ENCODE results near the gene NDUFS3. TPM values are rescaled to one million over a fixed set of nuclear protein-coding genes. Genes with fewer than 3 reads are reported as not detected.
A peak's percentile ranks its signal among the peaks of the same experiment; 100 is the strongest.
"Not testable (repeated sequence)": the region's sequence is repeated elsewhere in the genome, so short reads cannot be mapped to it uniquely, and the experiment has no call there.

The NDUFS3 gene
- total RNA-seq (2022) (104 and 107 TPM in 2 replicates), Bru-seq, nascent RNA (percentile 76 among the genes with signal in this experiment), BruChase-seq, experiment 1, labeled RNA remaining after a 6-hour chase (percentile 83 among the genes with signal in this experiment), BruChase-seq, experiment 2, labeled RNA remaining after a 2-hour chase (percentile 77 among the genes with signal in this experiment)
- long read RNA-seq, transcript NDUFS3-201 (7 exons, 958 nt): major isoform, 135 of 154 reads
- long read RNA-seq, partial matches to known transcripts: 2 of 154 reads
- long read RNA-seq, other reads (novel, unspliced or antisense): 16 of 154 reads

- peaks cover 10% of the 10 kb centered on the region for H3K4me1 Mint-ChIP-seq (ENCODE audit: low read depth, unreplicated experiment)
- H3K36me3 Mint-ChIP-seq (ENCODE audit: insufficient read depth, unreplicated experiment): peaks cover 57% of the 10 kb centered on the region
- H3K27me3 Mint-ChIP-seq (ENCODE audit: unreplicated experiment): no peaks in the 10 kb centered on the region
- CTCF ChIA-PET: no interaction called here
- peak; percentile 88 for DNase-seq
- BruUV-seq (replicated peaks): TSS peak; percentile 60
- no peak for TF ChIP-seq CTCF (IDR thresholded peaks at IDR 0.05; ENCODE audit: unreplicated experiment)
- intact Hi-C loops (cut with micrococcal nuclease; ENCODE audit: unreplicated experiment): no loop called here
- no peaks in the 10 kb centered on the region for H3K9me3 Mint-ChIP-seq (ENCODE audit: low read depth, unreplicated experiment)
- peak within 1 kb of the TSS; percentile 98 for H3K27ac Mint-ChIP-seq (ENCODE audit: unreplicated experiment)
- peak within 1 kb of the TSS; percentile 95 for H3K4me3 Mint-ChIP-seq (ENCODE audit: low read depth, unreplicated experiment)
Observed at GRCh38 chr11:47578524-47579494, at the start of gene NDUFS3, which contains the start of gene KBTBD4. NDUFS3 (plus strand) TSS chr11:47579074; CDS start chr11:47579092, 18 bp downstream. KBTBD4 (minus strand) TSS chr11:47578970; CDS start chr11:47578951, 19 bp downstream.

- Mint-ChIP-seq H3K27ac (ENCODE audit: unreplicated experiment) (no peak overlapping the region), H3K27me3 (ENCODE audit: unreplicated experiment) (no peaks in the 10 kb centered on the region), H3K9me3 (ENCODE audit: low read depth, unreplicated experiment) (no peaks in the 10 kb centered on the region), H3K4me3 (ENCODE audit: low read depth, unreplicated experiment) (no peak overlapping the region), H3K36me3 (ENCODE audit: insufficient read depth, unreplicated experiment) (peaks cover 6% of the 10 kb centered on the region), H3K4me1 (ENCODE audit: low read depth, unreplicated experiment) (peaks cover 21% of the 10 kb centered on the region)
- CTCF ChIA-PET: no interaction called here
- TF ChIP-seq CTCF (IDR thresholded peaks at IDR 0.05; ENCODE audit: unreplicated experiment): no peak
- intact Hi-C loops (cut with micrococcal nuclease; ENCODE audit: unreplicated experiment): no loop called here
- no peak for DNase-seq
- BruUV-seq (replicated peaks): no TSS peak
Observed at GRCh38 chr11:47529951-47530350, 48.9 kb upstream of the NDUFS3 start.

DNA sequence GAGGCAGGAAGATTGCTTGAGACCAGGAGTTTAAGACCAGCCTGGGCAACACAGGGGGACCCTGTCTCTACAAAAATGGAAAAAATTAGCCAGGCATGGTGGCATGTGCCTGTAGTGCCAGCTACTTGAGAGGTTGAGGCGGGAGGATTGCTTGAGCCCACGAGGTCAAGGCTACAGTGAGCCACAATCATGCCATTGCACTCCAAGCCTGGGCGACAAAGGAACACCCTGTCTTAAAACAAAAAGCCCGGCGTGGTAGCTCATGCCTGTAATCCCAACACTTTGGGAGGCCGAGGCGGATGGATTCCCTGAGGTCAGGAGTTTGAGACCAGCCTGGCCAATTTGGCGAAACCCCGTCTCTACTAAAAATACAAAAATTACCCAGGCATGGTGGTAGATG, 48.2 kb upstream of the NDUFS3 start:
- H3K36me3 Mint-ChIP-seq (ENCODE audit: insufficient read depth, unreplicated experiment); H3K27me3 Mint-ChIP-seq (ENCODE audit: unreplicated experiment); intact Hi-C loops (cut with micrococcal nuclease; ENCODE audit: unreplicated experiment); BruUV-seq (replicated peaks); CTCF ChIA-PET; H3K27ac Mint-ChIP-seq (ENCODE audit: unreplicated experiment); H3K4me3 Mint-ChIP-seq (ENCODE audit: low read depth, unreplicated experiment); DNase-seq; H3K9me3 Mint-ChIP-seq (ENCODE audit: low read depth, unreplicated experiment): not testable (repeated sequence)
- H3K4me1 Mint-ChIP-seq (ENCODE audit: low read depth, unreplicated experiment): peaks cover 15% of the 10 kb centered on the region

- no peaks in the 10 kb centered on the region for H3K27me3 Mint-ChIP-seq (ENCODE audit: unreplicated experiment)
- CTCF ChIA-PET: no interaction called here
- intact Hi-C loops (cut with micrococcal nuclease; ENCODE audit: unreplicated experiment): no loop called here
- no peak for DNase-seq
- peaks cover 12% of the 10 kb centered on the region for H3K4me1 Mint-ChIP-seq (ENCODE audit: low read depth, unreplicated experiment)
- TF ChIP-seq CTCF (IDR thresholded peaks at IDR 0.05; ENCODE audit: unreplicated experiment): no peak
- peaks cover 12% of the 10 kb centered on the region for H3K36me3 Mint-ChIP-seq (ENCODE audit: insufficient read depth, unreplicated experiment)
- BruUV-seq (replicated peaks): TSS peak; percentile 23
- no peaks in the 10 kb centered on the region for H3K9me3 Mint-ChIP-seq (ENCODE audit: low read depth, unreplicated experiment)
- no peak overlapping the region for H3K4me3 Mint-ChIP-seq (ENCODE audit: low read depth, unreplicated experiment)
- H3K27ac Mint-ChIP-seq (ENCODE audit: unreplicated experiment): no peak overlapping the region
Observed at GRCh38 chr11:47531666-47532065, 47.2 kb upstream of the NDUFS3 start.
